Stimulated activated naive B cell treated with anti-CD40 and anti-IgM and Interleukin-4, amounts not matched to agents 10 μg/mL and 1 μg/mL and 100 μg/mL, for 72 hours (primary cell): Measurements from ENCODE around the gene ZFAND6.

Experiments used
- ATAC-seq, 2 donors: fragments of 150-1000 bp; cut with Tn5 transposase; replicated peaks; 2 replicates each; pipeline ENCODE4 v1.10.0; 2021; ENCODE audit warnings: moderate library complexity in 1 of 2
- DNase-seq: peaks from one replicate; pipeline ENCODE4 v3.0.0; 2021
- H3K27ac Mint-ChIP-seq: one replicate; pipeline ENCODE4 v1.8.0; 2022; ENCODE audit warnings: mild to moderate bottlenecking, mixed read lengths
- H3K27me3 Mint-ChIP-seq, 2 donors: one replicate each; pipeline ENCODE4 v1.8.0; 2022; ENCODE audit warnings: mixed read lengths in 2 of 2
- H3K36me3 Mint-ChIP-seq, 2 donors: one replicate each; pipeline ENCODE4 v1.8.0; 2022; ENCODE audit warnings: mixed read lengths in 2 of 2, mild to moderate bottlenecking in 1 of 2
- H3K4me1 Mint-ChIP-seq, 2 donors: one replicate each; pipeline ENCODE4 v1.8.0; 2022; ENCODE audit warnings: mixed read lengths in 2 of 2, mild to moderate bottlenecking in 1 of 2
- H3K4me3 Mint-ChIP-seq, 2 donors: one replicate each; pipeline ENCODE4 v1.8.0; 2022; ENCODE audit warnings: mild to moderate bottlenecking in 2 of 2, mixed read lengths in 2 of 2, moderate library complexity in 1 of 2
- H3K9me3 Mint-ChIP-seq, 2 donors: one replicate each; pipeline ENCODE4 v1.8.0; 2022; ENCODE audit warnings: mixed read lengths in 2 of 2, mild to moderate bottlenecking in 1 of 2

The ZFAND6 gene

DNA sequence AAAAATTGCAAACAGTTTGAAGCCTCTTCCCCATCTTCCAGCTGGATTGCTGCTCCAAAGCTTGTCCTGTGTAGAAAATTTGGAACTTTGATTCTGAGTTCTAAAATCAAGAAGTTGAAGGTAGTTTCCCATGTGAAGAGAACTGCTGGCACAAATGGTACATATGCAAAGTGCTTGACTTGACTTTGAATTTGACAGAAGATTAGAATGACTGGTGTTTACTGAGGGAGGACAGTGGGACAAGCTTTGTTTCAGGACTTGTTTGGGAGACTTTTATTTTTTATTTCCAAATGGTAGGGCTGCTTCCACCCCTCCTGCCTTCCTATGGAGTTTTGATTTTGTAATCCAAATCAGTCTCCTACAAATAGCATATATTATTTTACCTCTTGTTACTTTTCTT lies 7.4 kb downstream of the ZFAND6 start:
- ATAC-seq = peak in 1 of 2 donors; percentile 46
- Mint-ChIP-seq H3K9me3 (no peaks in the 10 kb centered on the region), H3K27ac (no peak overlapping the region), H3K4me3 (no peak overlapping the region), H3K4me1 (peaks cover 29 to 52% of the 10 kb centered on the region in 2 donors), H3K36me3 (peaks cover 7 to 8% of the 10 kb centered on the region in 2 donors), H3K27me3 (no peaks in the 10 kb centered on the region)
- DNase-seq = no peak

DNA sequence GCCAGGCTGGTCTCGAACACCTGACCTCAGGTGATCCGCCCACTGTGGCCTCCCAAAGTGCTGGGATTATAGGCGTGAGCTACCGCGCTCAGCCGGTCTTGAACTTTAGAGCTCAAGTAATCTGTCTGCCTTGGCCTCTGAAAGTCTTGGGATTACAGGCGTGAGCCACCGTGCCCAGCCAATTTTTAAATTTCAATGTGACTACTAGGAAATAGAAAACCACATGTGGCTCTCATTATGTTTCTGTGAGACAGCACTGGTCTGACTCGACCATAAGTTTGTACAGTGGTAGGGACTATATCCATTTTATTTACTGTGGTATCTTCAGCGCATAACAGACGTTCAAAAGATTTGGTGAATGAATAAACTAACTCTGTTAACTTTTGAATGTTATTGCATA lies 9.1 kb downstream of the ZFAND6 start:
- Mint-ChIP-seq H3K4me3 (no peak overlapping the region), H3K27ac (no peak overlapping the region), H3K4me1 (peaks cover 20 to 44% of the 10 kb centered on the region in 2 donors), H3K9me3 (no peaks in the 10 kb centered on the region), H3K36me3 (peaks cover 7 to 8% of the 10 kb centered on the region in 2 donors), H3K27me3 (no peaks in the 10 kb centered on the region)
- no peak for DNase-seq
- ATAC-seq = peak in 1 of 2 donors; percentile 21

DNA sequence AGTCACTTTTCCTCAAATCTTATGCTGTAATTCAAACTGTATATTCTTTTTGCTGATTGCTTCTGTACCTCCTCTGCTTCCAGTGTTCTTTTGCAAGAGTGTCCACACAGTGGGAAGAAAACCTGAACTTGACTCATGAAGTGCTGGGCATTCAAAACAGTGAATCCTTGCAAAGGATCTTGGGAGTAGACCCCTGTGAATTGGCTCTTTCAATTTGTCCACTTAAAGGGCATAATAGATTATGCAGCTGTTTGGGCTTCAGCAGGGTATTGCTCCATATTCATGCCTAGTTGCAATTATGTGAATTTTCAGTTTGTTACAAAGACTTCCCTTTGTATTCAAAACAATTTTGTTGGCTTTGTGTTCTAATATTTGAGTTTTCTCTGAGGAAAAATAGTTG lies 11.4 kb downstream of the ZFAND6 start:
- no peaks in the 10 kb centered on the region for H3K27me3 Mint-ChIP-seq
- DNase-seq (no peak), ATAC-seq (no peak)
- peaks cover 10 to 14% of the 10 kb centered on the region in 2 donors for H3K36me3 Mint-ChIP-seq
- no peak overlapping the region for H3K4me3 Mint-ChIP-seq
- H3K27ac Mint-ChIP-seq = no peak overlapping the region
- H3K9me3 Mint-ChIP-seq = no peaks in the 10 kb centered on the region
- peaks cover 20 to 50% of the 10 kb centered on the region in 2 donors for H3K4me1 Mint-ChIP-seq

DNA sequence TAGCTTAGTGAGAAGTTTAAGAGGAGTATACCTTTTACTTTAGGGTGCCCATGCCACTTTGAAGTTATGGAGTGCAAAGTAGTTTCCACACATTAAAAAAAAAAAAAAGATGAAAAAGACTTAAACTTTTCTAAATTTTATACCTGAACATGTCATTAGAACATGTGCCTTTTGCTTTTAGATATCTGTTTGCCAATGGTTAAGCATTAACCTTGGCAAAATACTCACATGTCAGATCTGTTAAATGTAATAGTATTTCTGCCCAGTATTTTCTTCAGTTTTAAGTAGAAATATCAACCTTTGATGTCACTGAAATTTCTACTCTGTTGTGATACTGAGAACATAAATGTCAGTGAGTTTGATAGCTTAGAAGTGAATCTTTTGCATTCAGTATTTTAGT lies 12.2 kb downstream of the ZFAND6 start:
- Mint-ChIP-seq H3K4me1 (peaks cover 28 to 57% of the 10 kb centered on the region in 2 donors), H3K4me3 (no peak overlapping the region), H3K27me3 (no peaks in the 10 kb centered on the region), H3K9me3 (no peaks in the 10 kb centered on the region), H3K36me3 (peaks cover 15 to 21% of the 10 kb centered on the region in 2 donors), H3K27ac (no peak overlapping the region)
- no peak for DNase-seq
- ATAC-seq = no peak

DNA sequence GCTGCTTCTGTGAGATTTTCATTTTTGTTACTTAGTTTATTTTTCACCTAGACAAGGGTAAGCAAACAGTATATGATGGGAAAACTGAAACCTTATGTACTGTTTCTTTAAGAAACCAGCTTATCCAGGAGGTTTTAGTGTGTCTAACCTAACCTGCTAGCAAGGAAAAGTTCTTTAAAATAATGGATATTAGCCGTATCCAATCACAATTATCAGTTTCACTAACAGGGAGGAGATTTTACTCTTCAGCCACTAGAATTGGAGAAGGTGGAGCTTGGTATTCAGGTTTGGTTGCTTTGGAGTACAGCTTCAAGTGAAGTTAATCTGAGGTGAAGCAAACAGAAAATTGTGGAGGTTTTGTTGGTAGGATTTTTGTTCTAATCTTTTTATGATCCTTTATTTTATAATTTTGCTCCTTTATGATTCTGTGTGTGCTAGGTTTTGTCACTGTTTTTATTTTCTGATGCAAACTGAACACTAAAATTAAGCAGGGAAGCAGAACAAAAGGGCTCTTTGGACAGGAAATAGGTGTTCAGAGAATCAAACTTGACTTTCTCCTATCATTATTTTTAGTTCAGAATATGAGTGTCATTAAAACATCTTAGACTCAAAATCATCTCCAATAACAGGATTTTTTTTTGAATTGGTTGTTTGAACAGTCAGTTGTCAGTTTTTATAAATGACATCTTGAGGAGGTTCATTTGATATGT lies 13.0 kb downstream of the ZFAND6 start:
- peaks cover 23 to 54% of the 10 kb centered on the region in 2 donors for H3K4me1 Mint-ChIP-seq
- H3K36me3 Mint-ChIP-seq = peaks cover 13 to 14% of the 10 kb centered on the region in 2 donors
- DNase-seq (no peak), ATAC-seq (peak; percentile 94)
- H3K27me3 Mint-ChIP-seq = no peaks in the 10 kb centered on the region
- H3K4me3 Mint-ChIP-seq = peak overlapping the region; percentile 80
- H3K27ac Mint-ChIP-seq = no peak overlapping the region
- no peaks in the 10 kb centered on the region for H3K9me3 Mint-ChIP-seq

DNA sequence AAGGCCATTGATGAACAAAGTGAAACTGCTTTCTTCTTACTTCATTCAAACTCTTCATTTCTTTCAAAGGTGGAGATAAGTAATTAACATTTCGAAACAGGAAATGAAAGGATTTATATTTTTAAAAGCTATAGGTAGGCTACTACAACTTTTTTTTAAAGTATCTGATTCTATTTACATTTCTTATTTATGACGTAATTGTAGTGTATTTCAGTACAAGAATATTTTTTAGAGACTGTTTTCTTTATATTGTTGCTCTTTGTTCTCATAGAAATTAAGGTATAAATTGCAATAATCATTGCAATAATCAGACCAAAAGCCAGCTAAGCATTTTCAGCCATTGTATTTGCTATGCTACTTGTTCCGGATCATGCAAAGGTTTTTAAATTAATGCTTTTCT lies 13.7 kb downstream of the ZFAND6 start:
- Mint-ChIP-seq H3K4me1 (peaks cover 26 to 57% of the 10 kb centered on the region in 2 donors), H3K36me3 (peaks cover 16 to 17% of the 10 kb centered on the region in 2 donors), H3K4me3 (no peak overlapping the region), H3K27ac (no peak overlapping the region), H3K9me3 (no peaks in the 10 kb centered on the region), H3K27me3 (no peaks in the 10 kb centered on the region)
- ATAC-seq (no peak), DNase-seq (no peak)

DNA sequence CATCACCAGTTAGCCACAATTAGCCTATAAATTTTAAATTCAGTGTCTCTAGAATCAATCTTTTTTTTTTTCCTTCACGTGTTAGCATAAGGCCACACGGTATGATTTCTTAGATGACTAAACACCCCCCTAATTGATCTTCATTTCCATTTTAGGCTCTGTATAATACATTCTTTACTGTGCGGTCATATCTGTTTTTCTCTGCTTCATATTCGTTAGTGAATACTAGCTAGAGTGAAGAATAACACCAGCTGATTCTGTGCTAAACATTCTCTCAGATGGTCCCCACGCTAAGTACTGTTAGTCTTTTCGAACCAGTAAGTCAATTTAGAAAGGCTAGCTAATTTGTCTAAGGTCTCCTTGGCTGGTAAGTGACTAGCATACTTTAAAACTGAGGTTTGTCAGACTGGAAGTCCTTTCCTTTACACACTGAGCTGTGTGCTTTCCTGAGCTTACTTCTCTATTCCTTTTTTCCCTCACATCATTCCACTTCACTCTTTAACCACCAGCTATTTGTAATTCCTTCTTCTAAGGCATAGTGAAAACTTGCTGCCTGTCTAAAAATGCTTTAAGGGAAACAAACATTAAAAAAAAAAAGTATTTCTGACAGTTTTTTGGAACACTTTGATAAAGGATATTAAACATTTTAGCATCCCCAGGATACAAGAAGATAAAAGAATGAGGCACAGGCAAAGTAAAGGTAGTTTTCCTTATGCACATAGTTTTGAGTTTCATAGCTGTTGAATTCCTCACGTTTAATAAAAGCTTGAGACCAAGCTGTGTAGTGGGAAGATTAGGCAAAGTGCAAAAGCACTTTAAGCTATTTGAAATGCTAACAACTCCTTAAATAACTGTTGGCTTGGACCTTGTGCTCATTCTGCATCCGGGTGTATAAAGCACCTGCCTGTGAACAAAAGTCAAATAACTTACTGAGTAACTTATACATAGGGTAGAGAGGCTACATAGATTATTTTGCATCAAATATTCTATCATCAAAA lies 17.1 kb downstream of the ZFAND6 start:
- Mint-ChIP-seq H3K9me3 (peaks cover 0 to 2% of the 10 kb centered on the region in 2 donors), H3K36me3 (peaks cover 26 to 31% of the 10 kb centered on the region in 2 donors), H3K27me3 (no peaks in the 10 kb centered on the region), H3K4me3 (no peak overlapping the region), H3K4me1 (peaks cover 22 to 50% of the 10 kb centered on the region in 2 donors), H3K27ac (peak overlapping the region; percentile 62)
- ATAC-seq = no peak
- no peak for DNase-seq

DNA sequence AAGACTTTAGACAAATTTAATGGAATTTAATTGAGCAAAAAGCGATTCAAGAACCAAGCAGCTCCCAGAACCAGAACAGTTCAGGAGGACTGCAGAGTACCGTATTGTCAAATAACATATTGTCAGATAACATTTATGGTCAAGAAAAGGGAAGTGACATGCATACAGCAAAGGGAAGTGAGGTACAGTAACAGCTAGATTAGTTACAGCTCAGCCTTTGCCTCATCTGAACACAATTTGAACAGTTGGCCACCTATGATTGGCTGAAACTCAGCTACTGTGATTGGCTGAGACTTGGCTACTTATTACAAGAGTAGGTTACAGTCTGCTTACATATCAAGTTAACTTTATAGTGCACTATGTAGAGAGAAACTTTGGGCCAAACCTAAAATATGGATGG lies 21.9 kb downstream of the ZFAND6 start:
- ATAC-seq (peak; percentile 94 to 98), DNase-seq (no peak)
- Mint-ChIP-seq H3K4me3 (no peak overlapping the region), H3K27ac (peak overlapping the region; percentile 33), H3K9me3 (peaks cover 0 to 3% of the 10 kb centered on the region in 2 donors), H3K36me3 (peaks cover 25 to 28% of the 10 kb centered on the region in 2 donors), H3K27me3 (no peaks in the 10 kb centered on the region), H3K4me1 (peaks cover 21 to 28% of the 10 kb centered on the region in 2 donors)

DNA sequence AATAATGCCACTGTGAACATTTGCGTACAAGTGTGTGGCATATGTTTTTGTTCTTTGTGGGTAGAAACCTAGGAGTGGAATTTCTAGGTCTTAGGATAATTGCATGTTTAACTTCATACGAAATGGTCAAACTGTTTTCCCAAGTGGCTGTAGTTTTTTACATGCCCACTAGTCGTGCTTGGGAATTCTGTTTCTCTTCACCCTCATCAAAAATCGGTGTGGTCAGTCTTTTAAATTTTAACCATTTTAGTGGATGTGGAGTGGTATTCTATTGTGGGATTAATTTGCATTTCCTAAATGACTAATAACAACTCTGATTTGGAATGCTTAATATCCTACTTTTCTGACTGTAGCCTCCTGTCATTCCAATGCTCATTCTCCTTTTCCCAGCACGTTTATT lies 27.6 kb downstream of the ZFAND6 start:
- Mint-ChIP-seq H3K4me1 (peaks cover 24 to 36% of the 10 kb centered on the region in 2 donors), H3K9me3 (no peaks in the 10 kb centered on the region), H3K27me3 (no peaks in the 10 kb centered on the region), H3K36me3 (peaks cover 16 to 31% of the 10 kb centered on the region in 2 donors), H3K4me3 (no peak overlapping the region), H3K27ac (no peak overlapping the region)
- no peak for DNase-seq
- ATAC-seq = no peak

DNA sequence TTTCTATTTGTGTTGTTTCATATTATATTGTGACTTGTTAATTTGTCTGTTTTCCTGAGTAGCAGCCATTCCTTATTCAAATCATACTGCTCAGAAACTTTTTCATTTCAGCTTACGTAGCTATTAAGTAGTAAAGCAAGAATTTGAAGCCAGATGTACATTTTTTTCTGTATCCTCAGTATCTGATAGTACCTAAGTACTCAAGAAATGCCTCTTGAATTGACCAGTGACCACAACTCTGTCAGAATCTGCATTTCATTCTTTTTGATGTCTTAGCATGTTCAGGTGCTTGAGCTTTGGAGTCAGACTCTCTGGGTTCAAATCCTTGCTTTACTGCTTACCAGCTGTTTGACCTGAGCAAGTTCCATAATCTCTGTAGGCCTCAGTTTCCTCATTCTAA lies 30.6 kb downstream of the ZFAND6 start:
- ATAC-seq (no peak), DNase-seq (no peak)
- no peaks in the 10 kb centered on the region for H3K27me3 Mint-ChIP-seq
- no peak overlapping the region for H3K4me3 Mint-ChIP-seq
- H3K4me1 Mint-ChIP-seq = peaks cover 29 to 48% of the 10 kb centered on the region in 2 donors
- H3K27ac Mint-ChIP-seq = no peak overlapping the region
- no peaks in the 10 kb centered on the region for H3K9me3 Mint-ChIP-seq
- H3K36me3 Mint-ChIP-seq = peaks cover 12 to 27% of the 10 kb centered on the region in 2 donors

DNA sequence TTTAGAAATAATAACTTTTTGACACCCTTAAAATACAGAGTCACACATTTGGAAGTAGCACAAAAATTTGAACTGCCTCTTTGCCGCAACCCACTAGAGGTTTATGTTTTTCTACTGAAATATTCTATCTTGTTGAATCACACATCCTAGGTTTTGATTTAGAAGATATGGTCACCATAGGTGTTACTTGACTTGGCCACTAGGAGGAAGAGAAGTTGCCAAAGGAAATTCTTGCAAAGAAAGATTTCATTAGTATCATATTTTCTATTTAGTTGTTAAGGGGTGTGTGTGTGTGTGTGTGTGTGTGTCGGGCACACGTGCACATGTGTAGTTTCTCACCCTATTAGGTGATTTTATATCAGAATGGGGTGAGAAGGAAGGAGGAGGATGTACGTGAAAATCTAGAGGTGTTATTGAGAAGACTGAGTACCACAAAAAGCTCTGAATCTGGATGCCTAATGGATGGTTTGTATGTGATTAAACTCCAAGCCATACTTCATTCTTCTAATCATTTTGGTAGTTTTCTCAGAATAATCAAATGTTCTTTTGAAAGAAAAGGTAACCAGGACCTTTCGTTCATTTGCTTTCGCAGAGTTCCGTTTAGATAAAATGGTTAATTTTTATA lies 31.5 kb downstream of the ZFAND6 start:
- Mint-ChIP-seq H3K36me3 (peaks cover 12 to 27% of the 10 kb centered on the region in 2 donors), H3K27ac (no peak overlapping the region), H3K4me3 (no peak overlapping the region), H3K27me3 (no peaks in the 10 kb centered on the region), H3K9me3 (no peaks in the 10 kb centered on the region), H3K4me1 (peaks cover 34 to 57% of the 10 kb centered on the region in 2 donors)
- ATAC-seq (no peak), DNase-seq (no peak)

DNA sequence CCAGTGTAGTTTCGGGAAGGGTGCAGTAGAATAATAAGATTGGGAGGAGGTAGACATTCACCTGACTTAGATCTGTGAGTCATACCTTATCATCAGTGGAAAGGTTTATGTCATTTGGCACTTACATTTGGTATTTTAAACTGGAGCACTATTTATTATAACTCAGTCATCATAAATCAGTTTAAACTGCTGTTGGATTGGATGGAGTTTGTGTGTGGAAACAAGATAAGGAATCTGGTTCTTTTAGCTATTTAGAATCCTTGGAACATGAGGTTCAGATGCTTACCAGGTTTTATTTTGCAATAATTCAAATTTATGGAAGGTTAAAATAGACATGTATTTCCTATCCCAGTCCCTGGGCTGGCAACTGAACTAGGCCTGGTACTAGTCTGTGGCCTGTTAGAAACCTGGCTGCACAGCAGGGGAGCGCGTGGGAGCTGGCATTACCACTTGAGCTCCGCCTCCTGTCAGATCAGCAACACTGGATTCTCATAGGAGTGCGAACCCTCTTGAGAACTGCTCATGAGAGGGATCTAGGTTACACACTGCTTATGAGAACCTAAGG lies 34.5 kb downstream of the ZFAND6 start:
- H3K4me1 Mint-ChIP-seq = peaks cover 22 to 42% of the 10 kb centered on the region in 2 donors
- no peak overlapping the region for H3K27ac Mint-ChIP-seq
- no peak overlapping the region for H3K4me3 Mint-ChIP-seq
- no peaks in the 10 kb centered on the region for H3K9me3 Mint-ChIP-seq
- peaks cover 9 to 14% of the 10 kb centered on the region in 2 donors for H3K36me3 Mint-ChIP-seq
- H3K27me3 Mint-ChIP-seq = no peaks in the 10 kb centered on the region
- DNase-seq = no peak
- ATAC-seq = peak; percentile 56 to 62

DNA sequence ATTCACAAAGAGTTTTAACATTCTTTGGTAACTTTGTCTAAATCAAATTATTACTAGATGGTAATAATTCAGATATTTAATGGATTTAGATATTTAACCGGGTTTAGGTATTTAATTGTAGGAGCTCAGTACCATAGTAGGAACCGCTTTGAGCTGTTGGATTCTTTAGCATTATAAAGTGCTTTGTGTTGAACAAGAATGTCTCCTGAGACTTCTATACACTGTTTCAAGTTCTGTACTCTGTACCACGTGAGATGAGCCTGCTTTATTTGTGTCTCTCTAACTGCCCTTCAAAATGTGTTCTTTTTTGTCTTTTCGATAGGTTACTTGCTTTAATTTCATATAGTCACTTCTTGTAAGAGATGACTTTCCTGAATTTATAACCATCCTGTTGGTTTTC lies 36.0 kb downstream of the ZFAND6 start:
- ATAC-seq (no peak), DNase-seq (no peak)
- Mint-ChIP-seq H3K4me3 (no peak overlapping the region), H3K4me1 (peaks cover 21 to 36% of the 10 kb centered on the region in 2 donors), H3K27ac (no peak overlapping the region), H3K9me3 (no peaks in the 10 kb centered on the region), H3K27me3 (no peaks in the 10 kb centered on the region), H3K36me3 (peaks cover 0 to 7% of the 10 kb centered on the region in 2 donors)

DNA sequence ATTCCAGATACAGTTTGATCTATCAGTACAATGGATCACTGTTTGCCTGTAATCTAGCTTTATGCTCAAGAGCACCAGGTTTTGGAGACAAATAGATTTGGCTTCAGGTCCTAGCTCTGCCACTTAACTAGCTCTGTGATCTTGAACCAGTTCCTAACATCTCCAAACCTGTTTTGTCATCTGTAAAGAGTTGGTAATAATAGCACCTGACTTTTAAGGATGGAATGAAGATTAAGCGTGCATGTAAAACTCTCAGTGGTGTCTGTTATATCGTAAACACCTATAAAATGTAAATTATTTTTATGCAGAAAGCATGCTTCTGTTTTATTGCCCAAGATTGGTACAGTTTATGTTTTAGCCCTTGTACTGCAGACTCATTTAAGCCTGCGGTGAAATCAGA lies 36.5 kb downstream of the ZFAND6 start:
- no peaks in the 10 kb centered on the region for H3K9me3 Mint-ChIP-seq
- peaks cover 21 to 35% of the 10 kb centered on the region in 2 donors for H3K4me1 Mint-ChIP-seq
- no peak overlapping the region for H3K4me3 Mint-ChIP-seq
- ATAC-seq = no peak
- no peak overlapping the region for H3K27ac Mint-ChIP-seq
- no peaks in the 10 kb centered on the region for H3K27me3 Mint-ChIP-seq
- DNase-seq = no peak
- H3K36me3 Mint-ChIP-seq = peaks cover 0 to 10% of the 10 kb centered on the region in 2 donors
